NCI-H2196 (cell line): ENCODE results near the gene NAP1L4.
A peak's percentile ranks its signal among the peaks of the same experiment; 100 is the strongest.

ENCODE experiments used
- DNase-seq: peaks from one replicate; lab custom pipeline; 2025; ENCODE audit not compliant: unreplicated experiment; lab: John Stamatoyannopoulos, UW

The NAP1L4 gene

DNA sequence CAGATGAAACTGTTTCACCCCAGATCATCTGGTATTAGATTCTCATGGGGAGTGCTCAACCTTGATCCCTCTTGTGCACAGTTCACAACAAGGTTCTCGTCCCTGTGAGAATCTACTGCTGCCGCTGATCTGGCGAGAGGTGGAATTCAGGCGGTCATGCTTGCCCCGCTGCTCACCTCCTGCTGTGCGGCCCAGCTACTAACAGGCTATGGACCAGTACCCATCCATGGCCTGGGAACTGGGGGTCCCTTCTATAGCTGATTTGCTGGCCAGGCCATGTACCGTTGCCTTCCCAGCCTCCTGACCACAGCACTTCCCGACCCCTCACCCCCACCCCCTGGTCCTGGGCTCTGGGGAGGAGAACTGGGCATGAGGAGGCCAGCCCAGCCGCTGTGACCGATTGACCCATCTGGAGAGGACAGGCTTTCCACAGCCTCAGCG is 65.5 kb downstream of the NAP1L4 start:
- DNase-seq: no peak

- no peak for DNase-seq
Measured at GRCh38 chr11:2924821-2925675, 67.1 kb downstream of the NAP1L4 start.

- DNase-seq: no peak
Measured at GRCh38 chr11:2924381-2924780, 67.7 kb downstream of the NAP1L4 start.

GRCh38 chr11:2923446-2924375 is 68.4 kb downstream of the NAP1L4 start:
- no peak for DNase-seq

- no peak for DNase-seq
Measured at GRCh38 chr11:2922655-2923054, 69.5 kb downstream of the NAP1L4 start.

DNA sequence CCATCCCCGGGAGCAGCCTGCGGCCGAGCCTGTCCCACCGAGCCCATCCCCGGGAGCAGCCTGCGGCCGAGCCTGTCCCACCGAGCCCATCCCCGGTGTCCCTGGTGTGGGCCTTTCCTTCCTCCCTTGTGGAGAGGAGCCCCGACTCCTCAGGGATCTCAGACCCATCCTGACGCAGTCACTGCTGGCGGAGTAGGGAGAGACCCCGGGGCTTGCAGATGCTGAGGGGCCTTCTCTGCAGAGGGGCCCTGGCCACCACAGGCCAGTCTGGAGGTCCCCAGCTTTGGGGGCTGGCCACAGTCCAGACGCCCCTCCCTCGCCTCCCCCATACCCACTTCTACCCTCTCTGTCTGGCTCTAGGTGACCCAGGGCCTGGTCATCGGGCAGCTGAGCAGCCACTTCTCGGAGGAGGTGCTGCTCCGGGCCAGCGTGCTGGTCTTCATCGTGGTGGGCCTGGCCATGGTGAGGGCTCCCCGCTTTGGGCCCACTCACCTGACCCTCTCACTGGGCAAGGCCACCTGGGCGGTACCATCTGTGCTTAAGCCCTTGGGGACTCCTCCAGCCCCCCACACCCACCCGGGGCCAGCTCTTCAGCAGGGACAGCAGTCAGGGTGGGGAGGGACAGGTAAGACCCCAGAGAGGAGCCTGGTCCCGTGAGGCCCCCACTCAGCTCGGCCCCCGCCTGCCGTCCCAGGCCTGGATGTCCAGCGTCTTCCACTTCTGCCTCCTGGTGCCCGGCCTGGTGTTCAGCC is 70.2 kb downstream of the NAP1L4 start:
- no peak for DNase-seq

GRCh38 chr11:2921261-2921660 is 70.9 kb downstream of the NAP1L4 start:
- DNase-seq: no peak

- no peak for DNase-seq
Measured at GRCh38 chr11:2920343-2920742, 71.8 kb downstream of the NAP1L4 start.

- no peak for DNase-seq
Measured at GRCh38 chr11:2919837-2920236, 72.3 kb downstream of the NAP1L4 start.

DNA sequence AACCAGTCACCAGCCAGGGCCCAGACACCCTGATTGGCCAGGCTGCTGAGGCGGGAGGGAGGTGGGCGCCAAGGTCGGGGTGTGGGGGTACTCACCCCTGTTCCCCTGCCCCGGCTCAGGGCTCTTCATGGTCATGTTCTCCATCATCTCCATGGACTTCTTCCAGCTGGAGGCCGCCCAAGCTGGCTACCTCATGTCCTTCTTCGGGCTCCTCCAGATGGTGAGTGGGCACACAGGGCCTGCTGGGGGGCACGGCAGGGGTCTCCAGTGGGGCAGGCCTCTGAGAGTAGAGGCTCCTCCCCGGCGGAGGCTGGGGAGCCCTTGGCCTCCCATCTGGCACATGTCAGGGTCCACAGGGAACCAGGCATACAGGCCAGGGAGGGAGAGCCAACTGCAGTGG is 72.9 kb downstream of the NAP1L4 start:
- DNase-seq: no peak

DNA sequence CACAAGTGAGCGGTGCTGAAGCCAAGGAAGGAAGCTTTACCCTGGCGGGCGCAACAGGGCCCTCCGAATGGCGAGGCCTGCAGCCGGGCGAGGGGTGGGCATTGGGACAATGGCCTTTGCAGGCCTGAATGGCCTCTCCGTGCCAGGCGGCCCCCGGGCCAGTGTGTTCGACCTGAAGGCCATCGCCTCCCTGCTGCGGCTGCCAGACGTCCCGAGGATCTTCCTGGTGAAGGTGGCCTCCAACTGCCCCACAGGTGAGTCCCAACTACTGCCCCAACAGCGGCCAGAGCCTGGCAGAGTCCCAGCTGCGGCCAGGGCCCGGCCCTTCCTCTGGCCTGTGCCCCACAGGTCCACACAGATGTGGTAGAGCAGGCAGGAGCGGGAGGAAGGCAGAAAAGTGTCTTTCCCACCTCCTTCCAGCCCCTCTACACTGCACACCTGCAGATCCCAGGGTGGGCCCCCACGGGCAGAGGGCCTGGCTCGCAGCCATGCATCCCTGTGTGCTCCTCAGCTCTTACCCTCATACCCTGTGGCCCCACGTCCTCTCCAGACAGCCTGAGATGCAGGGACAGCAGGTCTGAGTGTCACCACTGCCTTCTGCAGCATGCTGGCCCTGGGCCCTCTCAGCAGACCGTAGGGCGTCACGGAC is 74.2 kb downstream of the NAP1L4 start:
- no peak for DNase-seq

DNA sequence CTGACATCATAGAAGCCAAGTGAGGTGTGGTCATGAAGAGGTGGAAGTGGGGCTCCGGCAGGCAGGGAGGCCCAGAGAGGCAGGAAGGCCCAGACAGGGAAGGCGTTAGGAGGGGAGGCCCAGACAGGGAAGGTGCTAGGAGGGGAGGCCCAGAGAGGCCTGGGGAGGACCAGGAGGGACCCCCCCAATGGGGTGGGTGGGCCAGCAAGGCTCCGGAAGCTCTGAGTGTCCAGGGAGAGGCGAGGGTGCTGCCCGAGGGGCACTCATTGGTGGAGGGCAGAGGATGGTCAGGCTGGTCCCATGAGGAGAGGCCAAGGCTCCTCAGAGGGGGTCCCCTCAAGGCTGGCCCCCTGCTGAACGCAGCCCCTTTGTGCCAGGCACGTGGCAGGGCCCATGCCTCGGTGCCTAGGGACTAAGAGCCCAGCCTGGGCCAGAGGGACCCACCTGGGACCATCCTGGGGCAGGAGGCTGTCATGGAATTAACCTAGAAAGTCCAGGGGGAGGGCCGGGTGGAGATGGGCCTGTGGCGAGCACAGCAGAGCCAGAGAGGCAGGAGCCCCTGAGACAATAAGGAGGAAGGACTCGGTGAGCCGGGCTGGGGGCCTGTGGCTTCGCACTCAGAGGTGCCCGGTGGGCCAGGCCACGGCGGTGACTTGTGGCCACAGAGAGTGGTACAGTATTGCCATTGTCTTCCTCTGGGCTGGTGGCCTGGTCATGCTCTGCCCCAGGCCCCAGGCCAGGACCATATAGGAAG is 75.1 kb downstream of the NAP1L4 start:
- no peak for DNase-seq

DNA sequence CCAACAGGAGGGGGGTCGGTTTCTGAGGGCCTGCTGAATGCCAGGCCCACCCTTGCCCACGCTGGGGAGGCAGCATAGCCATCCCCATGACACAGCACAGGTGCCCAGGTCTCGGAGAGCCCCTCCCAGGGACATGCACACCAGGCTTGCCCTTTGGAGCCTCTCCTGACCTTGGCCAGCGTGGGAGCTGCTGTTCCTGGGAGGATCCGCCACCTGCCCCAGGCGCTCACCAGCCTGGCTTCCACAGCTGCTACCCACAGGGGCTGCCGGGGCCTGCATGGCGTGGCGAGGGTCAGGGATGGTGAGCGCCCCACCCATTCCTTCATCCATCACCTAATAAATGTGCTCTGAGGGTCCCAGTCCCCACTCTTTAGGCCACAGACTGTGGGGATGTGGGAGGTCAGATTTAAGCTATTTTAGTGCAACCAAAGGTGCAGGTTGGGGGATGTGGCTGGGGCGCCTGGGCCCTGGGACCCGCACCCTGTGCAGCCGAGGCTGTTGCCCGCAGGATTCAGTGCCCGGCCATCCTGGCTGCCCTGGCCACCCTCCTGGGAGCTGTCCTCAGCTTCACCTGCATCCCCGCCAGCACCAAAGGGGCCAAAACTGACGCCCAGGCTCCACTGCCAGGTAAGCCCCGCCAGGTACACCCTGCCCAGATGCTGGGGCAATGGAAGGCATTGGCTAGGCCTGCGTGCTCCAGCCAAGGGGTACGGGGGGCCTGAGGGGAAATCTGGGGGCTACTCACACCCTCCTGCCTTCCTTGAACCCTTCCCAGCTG is 75.8 kb downstream of the NAP1L4 start:
- DNase-seq: no peak

DNA sequence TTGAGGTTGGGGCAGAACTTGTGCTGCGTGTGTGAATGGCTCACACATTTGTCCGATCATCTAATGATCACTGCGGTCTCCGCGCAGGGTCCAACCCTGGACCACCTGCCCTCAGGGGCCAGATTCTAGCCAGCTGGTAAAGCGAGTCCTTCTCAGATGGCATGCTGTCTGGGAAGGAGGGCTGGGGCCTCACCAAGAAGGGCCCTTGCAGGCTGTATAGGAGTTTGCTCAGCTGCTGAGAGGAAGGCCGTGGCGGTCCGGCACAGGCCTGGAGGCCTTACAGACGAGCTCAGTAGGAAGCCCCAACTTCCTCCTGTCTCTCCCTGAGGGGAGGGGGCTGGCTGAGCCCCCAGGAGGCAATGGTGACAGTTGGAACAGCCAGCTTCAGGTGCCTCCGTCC is 76.7 kb downstream of the NAP1L4 start:
- DNase-seq: no peak

DNA sequence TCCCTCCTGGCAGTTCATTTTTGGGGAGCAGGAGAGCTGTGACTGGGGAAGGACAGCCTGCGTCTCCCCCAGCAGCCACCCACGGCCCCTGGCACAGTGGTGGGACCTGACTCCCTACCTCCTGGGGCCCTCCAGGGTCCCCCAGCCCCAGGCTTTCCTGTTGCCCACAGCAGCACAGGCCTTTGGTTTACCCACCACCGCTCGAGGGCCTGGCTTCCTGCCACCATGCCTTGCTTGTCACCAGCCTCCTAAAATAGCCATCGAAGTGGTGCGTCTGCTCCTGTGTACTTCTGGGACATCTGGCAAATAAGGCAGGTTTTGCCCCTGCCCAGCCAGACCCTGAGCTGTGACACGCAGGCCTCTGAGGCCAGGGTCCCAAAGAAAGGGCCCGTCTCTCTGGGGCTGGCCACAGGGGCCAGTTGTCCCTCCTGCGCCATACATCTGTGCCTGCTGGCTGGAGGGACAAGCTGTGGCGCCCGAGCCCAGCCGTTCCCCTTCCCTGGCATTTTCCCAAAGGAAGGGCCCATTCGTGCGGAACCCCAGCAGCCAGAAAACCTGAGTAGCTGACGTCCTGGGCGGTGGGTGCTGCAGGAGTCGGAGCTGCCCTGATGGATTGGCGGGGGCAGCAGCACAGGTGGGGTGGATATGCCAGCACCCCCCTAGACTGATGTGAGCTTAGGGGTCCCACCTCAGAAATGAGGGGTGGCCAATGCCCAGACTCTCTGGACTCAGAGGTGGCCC is 77.5 kb downstream of the NAP1L4 start:
- no peak for DNase-seq

DNA sequence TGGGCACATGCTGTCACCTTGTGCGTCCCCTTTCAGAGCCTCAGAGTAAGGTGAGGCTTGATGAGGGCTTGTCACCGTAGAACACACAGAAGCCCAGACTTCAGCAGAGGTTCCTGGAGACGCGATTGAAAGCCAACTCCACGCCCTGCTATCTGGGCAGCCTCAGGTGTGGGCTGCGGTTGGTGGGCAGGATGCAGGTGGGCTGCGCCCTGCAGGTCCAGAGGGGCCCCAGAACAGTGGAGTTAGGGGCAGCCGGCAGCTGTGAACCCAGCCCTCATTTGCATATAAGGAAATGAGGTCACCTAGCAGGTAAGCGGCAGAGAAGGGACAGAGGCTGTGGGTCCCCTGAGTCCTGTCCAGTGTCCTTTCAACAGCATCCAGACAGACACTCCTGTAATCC is 78.4 kb downstream of the NAP1L4 start:
- DNase-seq: no peak

GRCh38 chr11:2913019-2913431 is 79.1 kb downstream of the NAP1L4 start:
- no peak for DNase-seq

DNA sequence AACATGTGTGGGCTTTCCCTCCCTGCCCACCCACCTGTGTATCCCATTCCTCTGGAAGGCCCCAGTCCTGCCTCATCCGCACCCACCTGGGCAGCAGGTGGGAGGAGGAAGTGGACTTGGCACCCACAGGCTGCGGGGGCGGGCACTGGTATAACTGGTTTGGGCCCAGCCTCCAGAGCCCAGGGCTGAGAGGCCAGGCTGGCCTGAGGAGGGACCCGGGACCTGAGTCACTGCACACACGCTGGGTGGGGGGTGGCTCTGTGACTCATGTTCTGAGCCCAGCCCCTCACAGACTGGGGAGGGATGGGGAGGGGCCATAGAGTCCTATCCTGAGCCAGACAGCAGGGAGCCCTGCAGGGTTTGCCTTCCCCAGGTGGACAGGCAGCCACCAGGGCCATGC is 79.6 kb downstream of the NAP1L4 start:
- peak; percentile 91 for DNase-seq
